Measurements from ENCODE around the gene DTWD2.
"Not testable (repeated sequence)": the region's sequence is repeated elsewhere in the genome, so short reads cannot be mapped to it uniquely, and the experiment has no call there.

Gene DTWD2

GRCh38 chr5:118862596-118862995, 125.8 kb downstream of the DTWD2 start:
- DNase-seq = no peak

DNA sequence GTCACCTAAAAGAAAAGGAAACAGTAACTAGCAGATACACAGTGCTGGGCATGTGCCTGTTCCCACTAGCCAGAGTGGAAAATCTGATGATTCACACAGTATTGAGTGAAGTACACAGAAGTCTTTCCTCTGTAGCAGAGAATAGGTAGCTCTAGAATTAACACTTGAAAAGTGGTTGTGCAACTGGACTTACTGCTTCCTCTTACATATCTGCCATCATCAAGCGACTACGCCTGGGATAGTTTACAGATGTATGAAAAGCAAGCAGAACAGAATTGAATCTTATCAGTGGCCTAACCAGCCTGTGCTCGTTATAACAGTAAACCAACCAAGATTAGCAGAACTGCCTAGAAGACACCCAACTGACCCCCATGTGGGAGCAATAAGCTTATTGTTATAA, 130.6 kb downstream of the DTWD2 start:
- DNase-seq = no peak

DNA sequence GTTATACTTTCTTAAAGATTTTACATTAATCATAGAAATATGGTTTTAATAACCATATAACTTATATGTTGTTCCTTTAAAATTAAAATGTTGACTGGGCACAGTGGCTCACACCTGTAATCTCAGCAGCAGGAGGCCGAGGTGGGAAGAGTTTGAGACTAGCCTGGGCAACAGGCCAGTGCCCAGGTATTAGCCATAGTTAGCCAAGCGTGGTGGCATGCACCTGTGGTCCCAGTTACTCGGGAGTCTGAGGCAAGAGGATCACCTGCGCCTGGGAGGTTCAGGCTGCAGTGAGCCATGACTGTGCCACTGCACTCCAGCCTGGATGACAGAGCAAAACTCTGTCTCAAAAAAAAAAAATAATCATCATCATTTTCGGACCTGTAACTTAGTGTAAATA, 133.5 kb downstream of the DTWD2 start:
- no peak for DNase-seq

DNA sequence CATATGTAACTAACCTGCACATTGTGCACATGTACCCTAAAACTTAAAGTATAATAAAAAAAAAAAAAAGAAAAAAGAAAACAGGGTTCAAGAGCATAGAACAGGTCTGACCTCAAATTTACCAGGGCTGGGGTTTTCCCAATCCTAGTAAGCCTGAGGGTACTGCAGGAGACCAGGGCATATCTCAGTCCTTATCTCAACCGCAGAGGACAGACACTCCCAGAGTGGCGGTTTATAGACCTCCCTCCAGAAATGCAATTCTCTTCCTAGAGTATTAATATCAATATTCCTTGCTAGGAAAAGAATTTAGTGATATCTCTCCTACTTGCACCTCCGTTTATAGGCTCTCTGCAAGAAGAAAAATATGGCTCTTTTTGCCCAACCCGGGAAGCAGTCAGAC, 136.6 kb downstream of the DTWD2 start:
- not testable (repeated sequence) for DNase-seq

GRCh38 chr5:118849507-118849906, 138.8 kb downstream of the DTWD2 start:
- DNase-seq = not testable (repeated sequence)

DNA sequence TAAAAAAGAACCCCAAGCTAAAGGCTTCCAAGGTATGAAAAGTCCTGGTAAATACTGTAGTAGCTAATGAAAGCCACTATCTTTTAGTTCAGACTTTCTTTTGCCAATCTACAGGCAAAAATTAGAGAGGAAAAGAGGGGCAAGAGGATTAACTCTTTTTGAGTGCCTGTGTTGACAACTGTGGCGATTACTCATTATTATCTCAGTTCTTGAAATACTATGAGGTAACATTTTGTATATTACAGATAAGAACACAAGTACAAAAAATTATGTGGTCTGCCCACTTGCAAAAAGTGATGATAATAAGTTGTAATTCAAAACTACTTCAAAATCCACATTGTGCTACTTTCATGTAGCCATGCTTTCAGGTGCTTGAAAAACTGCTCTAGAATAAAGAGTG, 144.0 kb downstream of the DTWD2 start:
- no peak for DNase-seq

DNA sequence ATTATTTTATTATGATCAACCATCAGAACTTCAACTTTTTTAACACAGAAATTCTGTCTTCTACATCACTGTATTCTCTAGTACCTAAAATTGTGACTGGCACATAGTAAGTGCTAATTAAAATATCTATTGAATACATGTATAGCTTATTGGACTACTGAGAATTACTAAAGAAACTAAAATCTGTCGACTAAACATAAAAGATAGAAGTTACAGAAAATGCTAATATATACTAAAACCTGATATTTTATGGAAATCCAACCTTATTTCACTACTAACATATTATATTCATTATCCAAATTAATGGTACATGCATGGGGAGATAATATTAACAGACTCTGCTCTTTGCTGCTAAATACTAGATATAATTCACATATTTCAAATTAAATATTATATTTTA, 153.6 kb downstream of the DTWD2 start:
- DNase-seq = no peak

DNA sequence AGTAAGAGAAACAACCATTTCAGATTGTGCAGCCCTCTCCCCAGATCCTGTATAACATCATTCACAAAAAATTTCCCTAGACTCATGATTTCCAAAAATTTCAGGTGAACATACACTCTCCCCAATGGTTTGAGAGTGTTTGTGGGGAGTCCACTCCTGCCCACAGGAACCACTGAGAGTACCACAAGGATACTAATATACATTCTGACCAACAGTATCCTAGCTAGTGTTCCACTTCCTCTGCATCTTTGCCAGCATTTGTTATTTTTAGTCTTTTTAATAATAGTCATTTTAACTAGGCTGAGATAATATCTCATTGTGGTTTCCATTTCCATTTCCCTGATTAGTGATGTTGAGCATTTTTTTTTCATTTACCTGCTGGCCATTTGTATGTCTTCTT, 155.4 kb downstream of the DTWD2 start:
- DNase-seq = no peak

DNA sequence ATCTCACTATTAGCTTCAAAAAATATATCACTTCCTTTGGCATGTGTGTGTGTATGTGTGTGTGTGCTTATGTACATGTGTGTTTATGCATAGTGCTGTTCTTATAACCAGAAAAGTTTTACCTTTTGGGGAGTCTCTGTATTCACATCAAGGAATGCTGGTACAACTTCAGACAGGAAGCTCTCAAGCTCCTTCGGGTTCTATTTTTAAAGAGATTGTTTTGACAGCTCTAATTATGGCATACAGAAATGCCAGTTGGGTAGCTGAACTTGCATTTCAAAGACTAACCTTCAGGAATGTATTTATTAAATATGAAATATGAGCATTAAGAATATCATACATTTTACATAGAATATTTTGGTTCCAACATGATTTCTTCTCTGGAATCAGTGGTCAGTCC, 163.1 kb downstream of the DTWD2 start:
- no peak for DNase-seq

- no peak for DNase-seq
Measured at GRCh38 chr5:118818604-118819003, 169.7 kb downstream of the DTWD2 start.

DNA sequence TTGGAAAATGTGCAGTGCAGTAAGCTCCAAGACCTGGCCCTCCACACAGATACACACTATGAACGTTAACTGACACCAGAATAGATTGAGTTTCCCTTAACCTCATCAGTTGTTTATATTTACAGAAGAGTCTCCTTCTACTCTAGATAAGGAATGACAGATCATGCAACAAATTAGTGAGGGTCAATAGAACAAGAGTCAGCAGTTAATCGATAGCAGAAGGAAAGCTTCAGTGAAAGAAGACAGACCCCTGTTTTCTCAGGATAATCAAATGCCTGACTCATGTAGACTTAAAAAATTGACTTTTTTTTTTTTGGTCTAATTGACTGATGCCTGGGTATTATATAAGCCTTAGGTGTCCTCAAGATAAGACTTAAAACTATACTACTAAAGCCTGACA, 179.9 kb downstream of the DTWD2 start:
- no peak for DNase-seq

DNA sequence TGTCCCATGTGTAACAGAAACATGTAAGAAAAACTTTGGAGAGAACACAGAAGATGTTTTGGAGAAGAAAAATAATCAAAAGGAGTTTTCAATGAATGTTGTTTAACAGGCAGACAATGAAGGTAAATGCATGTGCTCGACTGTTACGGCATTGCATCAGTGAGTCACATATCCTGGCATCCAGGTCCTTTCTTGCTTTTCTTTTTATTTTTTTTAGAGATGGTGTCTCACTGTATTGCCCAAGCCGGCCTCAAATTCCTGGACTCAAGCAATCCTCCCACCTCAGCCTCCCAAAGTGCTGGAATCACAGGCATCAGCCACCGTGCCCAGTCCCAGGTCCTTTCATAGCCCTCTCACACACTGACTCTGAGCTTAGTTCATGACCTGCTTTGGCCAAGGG, 181.8 kb downstream of the DTWD2 start:
- DNase-seq = no peak

- no peak for DNase-seq
Measured at GRCh38 chr5:118802335-118802734, 186.0 kb downstream of the DTWD2 start.

DNA sequence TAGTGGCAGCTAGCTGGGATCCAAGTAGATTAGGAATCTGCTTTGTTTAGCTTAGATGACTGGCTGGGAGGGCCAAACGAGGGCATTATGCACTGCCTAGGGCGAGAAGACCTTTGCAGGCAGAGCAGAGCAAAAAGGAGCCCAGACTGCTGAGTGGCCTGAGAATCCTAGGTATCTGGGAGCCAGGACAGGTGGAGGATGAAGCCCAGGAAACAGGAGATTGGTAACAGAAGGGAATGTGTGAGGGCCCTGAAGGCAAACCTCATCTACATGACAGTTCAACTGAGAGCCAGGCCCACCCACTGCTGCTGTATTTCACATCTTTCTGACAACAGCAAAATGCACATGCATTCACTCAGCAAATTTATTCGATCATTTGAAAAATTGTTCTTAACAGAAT, 192.3 kb downstream of the DTWD2 start:
- DNase-seq = no peak

DNA sequence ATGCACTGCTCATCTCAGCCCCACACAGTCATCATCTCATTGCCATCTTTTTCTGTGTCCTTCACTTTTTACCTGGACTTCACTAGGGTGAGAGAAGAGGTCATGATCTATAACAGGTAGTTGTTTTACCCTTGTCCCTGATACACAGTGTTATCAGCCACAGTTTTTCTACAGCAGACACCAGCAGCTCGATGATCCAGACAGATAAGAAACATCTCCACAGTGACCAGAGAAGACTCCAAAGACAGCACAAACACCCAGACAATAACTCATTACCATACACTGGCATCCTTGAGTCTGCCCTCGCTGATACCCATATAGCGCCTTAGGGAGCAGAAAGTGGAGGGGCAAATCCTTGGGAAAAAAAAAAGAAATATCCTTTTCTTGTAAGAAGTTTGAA, 194.1 kb downstream of the DTWD2 start:
- DNase-seq = no peak

GRCh38 chr5:118793652-118794051, 194.7 kb downstream of the DTWD2 start:
- DNase-seq = no peak

DNA sequence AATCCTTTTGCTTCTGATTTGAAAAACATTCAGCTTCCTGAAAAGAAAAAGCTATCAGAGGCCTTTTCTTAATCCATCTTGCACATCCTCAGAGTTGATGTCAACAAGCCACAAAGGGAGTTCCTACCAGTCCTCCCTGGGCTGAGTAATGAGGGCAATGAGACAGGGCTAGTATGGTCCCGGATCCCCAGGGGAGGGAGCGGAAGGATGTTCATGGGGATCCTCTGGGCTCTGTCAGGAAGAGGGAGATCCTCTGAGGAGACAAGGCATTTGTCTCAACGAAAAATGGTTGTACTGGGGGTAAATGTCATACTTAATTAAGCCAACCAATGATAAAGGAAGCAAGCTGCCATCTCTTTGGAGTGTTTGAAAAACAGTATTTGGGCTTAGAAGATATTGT, 195.3 kb downstream of the DTWD2 start:
- DNase-seq = no peak

- DNase-seq = no peak
Measured at GRCh38 chr5:118791926-118792734, 196.2 kb downstream of the DTWD2 start.

- DNase-seq = no peak
Measured at GRCh38 chr5:118789366-118789765, 199.0 kb downstream of the DTWD2 start.

DNA sequence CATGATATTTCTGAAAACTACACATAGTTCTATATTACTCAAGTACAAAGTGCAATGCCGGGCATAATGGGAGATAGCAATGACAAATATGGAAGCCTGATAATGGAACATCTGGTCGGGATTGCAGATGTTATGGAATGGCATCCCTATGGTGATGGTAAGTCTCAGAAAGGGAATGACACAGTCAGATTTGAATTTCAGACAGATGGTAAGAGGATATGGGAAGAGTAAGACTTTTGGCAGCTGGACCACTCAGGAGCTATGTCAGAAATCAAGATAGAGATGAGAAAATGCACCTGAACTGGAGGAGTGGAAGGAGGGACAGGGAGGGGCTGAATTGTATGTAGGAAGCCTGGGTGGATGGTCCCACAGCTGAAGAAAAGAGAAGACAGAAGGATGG, 200.0 kb downstream of the DTWD2 start:
- no peak for DNase-seq
